Inflammatory macrophage treated with lipopolysaccharide for 4 hours (primary cell): ENCODE data around the gene SBK2.
A peak's percentile ranks its signal among the peaks of the same experiment; 100 is the strongest.

Source experiments
- DNase-seq: peaks from one replicate; pipeline ENCODE4 v3.0.0-alpha.2; 2020

The SBK2 gene

GRCh38 chr19:55484593-55485438 is 52.1 kb downstream of the SBK2 start, which contains the start of gene NAT14:
NAT14 (plus strand) TSS chr19:55485188; CDS start chr19:55485709, 521 bp downstream.
- peak; percentile 23 for DNase-seq

DNA sequence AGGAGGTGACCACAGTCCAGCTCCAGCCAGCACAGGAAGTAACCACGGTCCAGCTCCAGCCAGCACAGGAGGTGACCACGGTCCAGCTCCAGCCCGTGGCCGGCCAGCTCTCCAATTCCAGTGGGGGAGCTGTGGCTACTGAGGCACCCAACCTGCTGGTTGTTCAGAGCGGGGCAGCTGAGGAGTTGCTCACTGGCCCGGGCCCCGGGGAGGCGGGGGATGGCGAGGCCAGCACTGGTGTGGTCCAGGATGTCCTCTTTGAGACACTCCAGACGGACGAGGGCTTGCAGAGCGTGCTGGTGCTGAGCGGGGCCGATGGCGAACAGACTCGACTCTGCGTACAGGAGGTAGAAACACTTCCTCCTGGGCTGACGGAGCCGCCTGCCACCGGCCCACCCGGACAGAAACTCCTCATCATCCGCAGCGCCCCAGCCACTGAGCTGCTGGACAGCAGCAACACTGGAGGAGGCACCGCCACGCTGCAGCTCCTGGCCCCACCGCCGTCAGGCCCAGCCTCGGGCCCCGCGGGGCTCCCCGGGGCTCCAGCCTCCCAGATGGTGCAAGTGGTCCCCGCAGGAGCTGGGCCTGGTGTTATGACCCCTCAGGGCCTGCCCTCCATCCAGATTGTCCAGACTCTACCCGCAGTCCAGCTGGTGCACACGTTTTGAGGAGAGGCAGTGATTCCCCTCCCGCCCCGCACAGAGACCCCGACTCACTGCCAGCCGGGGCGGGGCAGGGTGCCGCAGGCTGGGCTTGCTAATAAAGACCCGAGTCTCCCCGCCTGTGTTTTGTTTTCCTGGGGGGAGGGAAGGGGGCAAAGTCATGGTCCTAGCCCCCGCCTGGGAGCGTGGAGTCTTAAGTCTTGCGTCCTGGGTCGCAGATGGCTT is 53.0 kb downstream of the SBK2 start:
- no peak for DNase-seq

DNA sequence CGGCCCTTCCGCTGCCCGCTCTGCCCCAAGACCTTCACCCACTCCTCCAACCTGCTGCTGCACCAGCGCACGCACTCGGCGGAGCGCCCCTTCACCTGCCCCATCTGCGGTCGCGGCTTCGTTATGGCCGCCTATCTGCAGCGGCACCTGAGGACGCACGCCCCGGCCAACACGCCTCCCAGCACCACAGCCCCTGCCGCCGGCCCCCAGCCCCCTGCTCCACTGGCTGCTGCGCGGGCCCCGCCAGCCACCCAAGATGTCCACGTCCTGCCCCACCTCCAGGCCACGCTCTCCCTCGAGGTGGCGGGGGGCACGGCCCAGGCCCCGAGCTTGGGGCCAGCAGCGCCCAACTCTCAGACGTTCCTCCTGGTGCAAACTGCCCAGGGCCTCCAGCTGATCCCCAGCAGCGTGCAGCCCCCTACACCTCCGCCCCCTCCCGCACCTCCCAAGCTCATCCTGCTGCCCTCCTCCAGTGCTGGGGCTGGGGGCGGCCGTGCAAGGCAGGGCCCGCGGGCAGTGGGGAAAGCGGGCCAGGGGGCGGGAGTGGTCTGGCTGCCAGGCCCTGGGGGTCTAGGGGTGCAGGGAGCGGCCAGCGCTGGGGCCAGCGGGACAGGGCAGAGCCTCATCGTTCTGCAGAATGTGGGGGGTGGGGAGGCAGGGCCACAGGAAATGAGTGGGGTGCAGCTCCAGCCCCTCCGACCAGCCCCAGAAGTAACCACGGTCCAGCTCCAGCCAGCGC is 53.8 kb downstream of the SBK2 start:
- DNase-seq = no peak

- no peak for DNase-seq
Observed at GRCh38 chr19:55482156-55482961, 54.6 kb downstream of the SBK2 start.

DNA sequence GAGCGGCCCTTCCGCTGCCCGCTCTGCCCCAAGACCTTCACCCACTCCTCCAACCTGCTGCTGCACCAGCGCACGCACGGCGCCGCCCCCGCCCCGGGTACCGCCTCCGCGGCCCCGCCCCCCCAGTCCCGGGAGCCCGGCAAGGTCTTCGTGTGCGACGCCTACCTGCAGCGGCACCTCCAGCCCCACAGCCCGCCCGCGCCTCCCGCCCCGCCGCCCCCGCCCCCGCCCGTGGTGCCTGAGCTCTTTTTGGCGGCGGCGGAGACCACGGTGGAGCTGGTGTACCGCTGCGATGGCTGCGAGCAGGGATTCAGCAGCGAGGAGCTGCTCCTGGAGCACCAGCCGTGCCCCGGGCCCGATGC is 55.2 kb downstream of the SBK2 start:
- no peak for DNase-seq

DNA sequence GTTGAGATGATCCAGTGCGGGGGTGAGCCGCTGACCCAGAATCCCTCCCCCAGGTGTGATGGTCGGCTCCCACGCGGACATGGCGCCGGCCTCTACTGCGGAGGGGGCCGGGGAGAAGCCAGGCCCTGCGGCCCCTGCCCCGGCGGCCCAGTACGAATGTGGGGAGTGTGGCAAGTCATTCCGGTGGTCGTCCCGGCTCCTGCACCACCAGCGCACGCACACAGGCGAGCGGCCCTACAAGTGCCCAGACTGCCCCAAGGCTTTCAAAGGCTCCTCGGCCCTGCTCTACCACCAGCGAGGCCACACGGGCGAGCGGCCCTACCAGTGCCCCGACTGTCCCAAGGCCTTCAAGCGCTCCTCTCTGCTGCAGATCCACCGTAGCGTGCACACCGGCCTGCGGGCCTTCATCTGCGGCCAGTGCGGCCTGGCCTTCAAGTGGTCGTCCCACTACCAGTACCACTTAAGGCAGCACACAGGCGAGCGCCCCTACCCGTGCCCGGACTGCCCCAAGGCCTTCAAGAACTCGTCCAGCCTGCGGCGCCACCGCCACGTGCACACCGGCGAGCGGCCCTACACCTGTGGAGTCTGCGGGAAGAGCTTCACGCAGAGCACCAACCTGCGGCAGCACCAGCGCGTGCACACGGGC is 55.7 kb downstream of the SBK2 start:
- no peak for DNase-seq

- no peak for DNase-seq
Observed at GRCh38 chr19:55479451-55480230, 57.3 kb downstream of the SBK2 start.

- DNase-seq = no peak
Observed at GRCh38 chr19:55479045-55479444, 57.9 kb downstream of the SBK2 start.
